ENCODE results near the gene RBSN. TPM values are rescaled to one million over a fixed set of nuclear protein-coding genes. Genes with fewer than 3 reads are reported as not detected.
A peak's percentile ranks its signal among the peaks of the same experiment; 100 is the strongest.

RBSN gene
- total and polyA plus RNA-seq, 7 experiments from 2014 or later, result 20.5 to 54.4 (median 39.0) TPM

GRCh38 chr3:15107075-15107947, 8.4 kb upstream of the RBSN start:
- Histone ChIP-seq H3K27me3 (ENCODE audit: control insufficient read depth in 2 of 2, insufficient read depth in 2 of 2, low read length in 2 of 2) (no peaks in the 10 kb centered on the region), H3K27ac (ENCODE audit: low read depth, low read length) (no peak overlapping the region), H3K4me3 (ENCODE audit: low read length) (no peak overlapping the region), H3K9me3 (ENCODE audit: control insufficient read depth in 2 of 3, low read length in 3 of 3) (no peaks in the 10 kb centered on the region), H3K36me3 (ENCODE audit: control insufficient read depth in 2 of 3, insufficient read depth in 3 of 3, low read length in 3 of 3) (no peaks in the 10 kb centered on the region), H3K4me1 (ENCODE audit: control insufficient read depth in 2 of 2, insufficient read depth in 2 of 2, low read length in 2 of 2) (peaks cover 3 to 5% of the 10 kb centered on the region in 2 donors)
- Mint-ChIP-seq H3K27ac (peak overlapping the region in 1 of 9 donors; percentile 6), H3K4me1 (peaks cover 3 to 12% (median 6%) of the 10 kb centered on the region in 7 donors), H3K27me3 (peaks cover 4 to 15% (median 5%) of the 10 kb centered on the region in 5 donors), H3K9me3 (no peaks in the 10 kb centered on the region), H3K4me3 (no peak overlapping the region), H3K36me3 (no peaks in the 10 kb centered on the region)
- POLR2A ChIA-PET, result no interaction called here
- intact Hi-C loops (cut with micrococcal nuclease), result loop anchor here (5.0 to 10.0 kb wide), 5 partner anchors 140 to 1140 kb away; no protein-coding TSS in a partner anchor
- DNase-seq (no peak), ATAC-seq (no peak)
- CTCF ChIA-PET, result interaction anchor here (0.5 to 3.8 kb wide), 3 partner anchors 11 to 526 kb away, joined by 3 to 18 read pairs (median 3); no protein-coding TSS in a partner anchor

DNA sequence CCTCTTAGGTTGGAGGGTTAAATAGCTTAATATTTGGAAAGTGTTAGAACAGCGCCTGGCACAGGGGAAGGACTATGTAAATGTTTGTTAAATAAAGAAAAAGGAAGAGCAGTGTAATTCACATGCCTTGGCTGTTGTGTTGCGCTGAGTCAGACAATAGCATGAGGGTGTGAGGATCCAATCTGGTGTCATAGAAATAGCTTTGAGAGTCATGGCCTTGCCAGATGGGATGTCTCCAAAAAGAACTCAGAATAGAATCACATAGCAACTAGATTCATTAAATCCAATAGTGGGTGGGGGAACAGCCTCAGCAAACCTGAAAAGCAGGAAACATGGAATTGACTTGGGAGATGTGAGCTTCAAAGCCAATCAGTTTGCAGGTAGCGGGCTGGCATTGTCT, 3.9 kb upstream of the RBSN start:
- Mint-ChIP-seq H3K4me3 (no peak overlapping the region), H3K27ac (no peak overlapping the region), H3K27me3 (peaks cover 4 to 12% (median 9%) of the 10 kb centered on the region in 5 donors), H3K36me3 (peaks cover 0 to 6% (median 5%) of the 10 kb centered on the region in 5 donors), H3K9me3 (peaks cover 0 to 1% (median 0%) of the 10 kb centered on the region in 11 donors), H3K4me1 (peaks cover 17 to 31% (median 23%) of the 10 kb centered on the region in 7 donors)
- Histone ChIP-seq H3K4me1 (ENCODE audit: control insufficient read depth in 2 of 2, insufficient read depth in 2 of 2, low read length in 2 of 2) (peaks cover 4 to 10% of the 10 kb centered on the region in 2 donors), H3K4me3 (ENCODE audit: low read length) (no peak overlapping the region), H3K27ac (ENCODE audit: low read depth, low read length) (no peak overlapping the region), H3K27me3 (ENCODE audit: control insufficient read depth in 2 of 2, insufficient read depth in 2 of 2, low read length in 2 of 2) (no peaks in the 10 kb centered on the region), H3K9me3 (ENCODE audit: control insufficient read depth in 2 of 3, low read length in 3 of 3) (no peaks in the 10 kb centered on the region), H3K36me3 (ENCODE audit: control insufficient read depth in 2 of 3, insufficient read depth in 3 of 3, low read length in 3 of 3) (no peaks in the 10 kb centered on the region)
- ATAC-seq (no peak), DNase-seq (no peak)
- CTCF ChIA-PET, result interaction anchor here (0.6 kb wide), 1 partner anchor 333 kb away, joined by 3 read pairs; no protein-coding TSS in a partner anchor
- intact Hi-C loops (cut with micrococcal nuclease), result loop anchor here in 1 of 2 donors (10.0 kb wide), 1 partner anchor 452 kb away; no protein-coding TSS in a partner anchor
- POLR2A ChIA-PET, result no interaction called here

DNA sequence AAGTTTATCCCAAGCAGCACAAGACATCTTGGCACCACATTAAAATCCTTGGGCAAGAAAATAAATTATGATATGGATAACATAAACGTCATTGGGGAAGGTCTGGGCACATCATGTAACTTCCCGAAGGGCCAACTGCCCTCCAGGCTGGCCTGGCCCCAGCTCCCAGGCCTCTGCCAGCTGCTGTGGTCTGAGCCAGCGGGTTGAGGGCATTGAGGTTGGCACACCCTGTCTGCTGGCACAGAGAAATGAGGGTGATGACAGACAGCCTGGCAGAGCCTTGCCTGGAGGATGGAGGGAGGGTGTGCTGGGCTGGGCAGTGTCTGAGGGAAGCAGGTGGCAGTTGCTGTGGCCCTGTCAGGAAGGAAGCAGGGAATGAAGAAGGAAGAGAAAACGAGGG, 3.3 kb upstream of the RBSN start:
- H3K4me1 Mint-ChIP-seq, result peaks cover 21 to 32% (median 24%) of the 10 kb centered on the region in 7 donors
- ATAC-seq (no peak), DNase-seq (no peak)
- no peak overlapping the region for H3K4me3 Mint-ChIP-seq
- ChIA-PET POLR2A (no interaction called here), CTCF (interaction anchor here (0.6 kb wide), 1 partner anchor 332 kb away, joined by 3 read pairs; no protein-coding TSS in a partner anchor)
- Histone ChIP-seq H3K27me3 (ENCODE audit: control insufficient read depth in 2 of 2, insufficient read depth in 2 of 2, low read length in 2 of 2) (no peaks in the 10 kb centered on the region), H3K9me3 (ENCODE audit: control insufficient read depth in 2 of 3, low read length in 3 of 3) (no peaks in the 10 kb centered on the region), H3K4me1 (ENCODE audit: control insufficient read depth in 2 of 2, insufficient read depth in 2 of 2, low read length in 2 of 2) (peaks cover 8 to 14% of the 10 kb centered on the region in 2 donors), H3K27ac (ENCODE audit: low read depth, low read length) (no peak overlapping the region), H3K36me3 (ENCODE audit: control insufficient read depth in 2 of 3, insufficient read depth in 3 of 3, low read length in 3 of 3) (no peaks in the 10 kb centered on the region), H3K4me3 (ENCODE audit: low read length) (no peak overlapping the region)
- no peak overlapping the region for H3K27ac Mint-ChIP-seq
- peaks cover 0 to 1% (median 0%) of the 10 kb centered on the region in 11 donors for H3K9me3 Mint-ChIP-seq
- peaks cover 0 to 7% (median 5%) of the 10 kb centered on the region in 5 donors for H3K36me3 Mint-ChIP-seq
- intact Hi-C loops (cut with micrococcal nuclease), result loop anchor here in 1 of 2 donors (10.0 kb wide), 1 partner anchor 453 kb away; no protein-coding TSS in a partner anchor
- H3K27me3 Mint-ChIP-seq, result peaks cover 2 to 10% (median 6%) of the 10 kb centered on the region in 5 donors

GRCh38 chr3:15099364-15100098, 583 bp upstream of the RBSN start:
- POLR2A ChIA-PET, result interaction anchor here (0.6 to 3.5 kb wide), 11 partner anchors 9 to 1165 kb away, joined by 3 to 23 read pairs (median 4); partner anchors contain the start of genes CAPN7, CCDC174, DPH3 and MRPS25

GRCh38 chr3:15097891-15098290, 1.1 kb downstream of the RBSN start:
- Histone ChIP-seq H3K4me3 (ENCODE audit: low read length) (peak overlapping the region; percentile 83), H3K36me3 (ENCODE audit: control insufficient read depth in 2 of 3, insufficient read depth in 3 of 3, low read length in 3 of 3) (peaks cover 0 to 35% (median 22%) of the 10 kb centered on the region in 3 experiments), H3K4me1 (ENCODE audit: control insufficient read depth in 2 of 2, insufficient read depth in 2 of 2, low read length in 2 of 2) (peaks cover 8 to 14% of the 10 kb centered on the region in 2 donors), H3K27ac (ENCODE audit: low read depth, low read length) (peak overlapping the region; percentile 96), H3K27me3 (ENCODE audit: control insufficient read depth in 2 of 2, insufficient read depth in 2 of 2, low read length in 2 of 2) (no peaks in the 10 kb centered on the region), H3K9me3 (ENCODE audit: control insufficient read depth in 2 of 3, low read length in 3 of 3) (no peaks in the 10 kb centered on the region)
- DNase-seq (peak in 4 of 9 donors; percentile 2 to 49 (median 22)), ATAC-seq (no peak)
- POLR2A ChIA-PET, result interaction anchor here (0.6 to 3.5 kb wide), 10 partner anchors 10 to 954 kb away, joined by 3 to 23 read pairs (median 7); partner anchors contain the start of genes CAPN7, CCDC174, LSM3 and MRPS25
- peaks cover 21 to 42% (median 30%) of the 10 kb centered on the region in 7 donors for H3K4me1 Mint-ChIP-seq
- H3K4me3 Mint-ChIP-seq, result peak overlapping the region; percentile 90 to 99 (median 96)
- H3K36me3 Mint-ChIP-seq, result peaks cover 0 to 29% (median 5%) of the 10 kb centered on the region in 5 donors
- CTCF ChIA-PET, result interaction anchor here (1.1 kb wide), 1 partner anchor 26 kb away, joined by 4 read pairs; no protein-coding TSS in a partner anchor
- H3K9me3 Mint-ChIP-seq, result peaks cover 0 to 1% (median 0%) of the 10 kb centered on the region in 11 donors
- H3K27ac Mint-ChIP-seq, result peak overlapping the region; percentile 90 to 99 (median 98)
- peaks cover 0 to 9% (median 2%) of the 10 kb centered on the region in 5 donors for H3K27me3 Mint-ChIP-seq
- intact Hi-C loops (cut with micrococcal nuclease), result loop anchor here (1.0 to 10.0 kb wide), 5 partner anchors 47 to 1167 kb away; partner anchors contain the start of genes BTD (in 1 of the 2), DPH3 (in 1 of the 2), HACL1 (in 1 of the 2) and OXNAD1 (in 1 of the 2)

More at GRCh38 chr3:15099364-15100098, 583 bp upstream of the RBSN start:
- Mint-ChIP-seq H3K4me3 (peak overlapping the region; percentile 90 to 99 (median 96)), H3K27me3 (peaks cover 0 to 9% (median 2%) of the 10 kb centered on the region in 5 donors), H3K36me3 (peaks cover 0 to 21% (median 5%) of the 10 kb centered on the region in 5 donors), H3K9me3 (peaks cover 0 to 1% (median 0%) of the 10 kb centered on the region in 11 donors), H3K4me1 (peaks cover 21 to 42% (median 30%) of the 10 kb centered on the region in 7 donors), H3K27ac (peak overlapping the region; percentile 90 to 99 (median 98))
- peak in 2 of 9 donors; percentile 26 to 38 for DNase-seq
- Histone ChIP-seq H3K4me3 (ENCODE audit: low read length) (peak overlapping the region; percentile 83), H3K36me3 (ENCODE audit: control insufficient read depth in 2 of 3, insufficient read depth in 3 of 3, low read length in 3 of 3) (peaks cover 0 to 18% (median 15%) of the 10 kb centered on the region in 3 experiments), H3K9me3 (ENCODE audit: control insufficient read depth in 2 of 3, low read length in 3 of 3) (no peaks in the 10 kb centered on the region), H3K27me3 (ENCODE audit: control insufficient read depth in 2 of 2, insufficient read depth in 2 of 2, low read length in 2 of 2) (no peaks in the 10 kb centered on the region), H3K4me1 (ENCODE audit: control insufficient read depth in 2 of 2, insufficient read depth in 2 of 2, low read length in 2 of 2) (peaks cover 8 to 14% of the 10 kb centered on the region in 2 donors), H3K27ac (ENCODE audit: low read depth, low read length) (peak overlapping the region; percentile 96)
- no peak for ATAC-seq
- CTCF ChIA-PET, result interaction anchor here (1.0 to 1.3 kb wide), 2 partner anchors 9 to 108 kb away, joined by 3 to 5 read pairs; no protein-coding TSS in a partner anchor
- intact Hi-C loops (cut with micrococcal nuclease), result loop anchor here (1.0 to 10.0 kb wide), 15 partner anchors 9 to 1165 kb away; partner anchors contain the start of genes BTD (in 2 of the 2), CAPN7 (in 2 of the 2), EAF1 (in 2 of the 2) and HACL1 (in 2 of the 2)

Measured in naive thymus-derived CD4-positive, alpha-beta T cell (primary cell).